GM15510 (cell line): ENCODE measurements around the gene FOXP2.

Experiments
- POLR2A ChIP-seq: IDR thresholded peaks from 3 replicates; pipeline ENCODE4 v1.6.1; 2011; ENCODE audit warnings: borderline replicate concordance; ENCODE audit not compliant: insufficient read length; ENCODE audit errors: extremely low read depth

Gene FOXP2

GRCh38 chr7:114414156-114415063 is at the start of gene FOXP2:
Gene FOXP2 (plus strand): TSS chr7:114414815. CDS start chr7:114426512, 11,697 bp downstream.
- TF ChIP-seq POLR2A: no peak

- TF ChIP-seq POLR2A: no peak
These were observed 48.8 kb upstream of the FOXP2 start for GRCh38 chr7:114365791-114366190.

- no peak for TF ChIP-seq POLR2A
These were observed 46.1 kb upstream of the FOXP2 start for GRCh38 chr7:114368492-114368891.

- no peak for TF ChIP-seq POLR2A
These were observed 45.3 kb upstream of the FOXP2 start for GRCh38 chr7:114369294-114369693.

- no peak for TF ChIP-seq POLR2A
These were observed 42.0 kb upstream of the FOXP2 start for GRCh38 chr7:114372619-114373018.

- TF ChIP-seq POLR2A: no peak
These were observed 38.7 kb upstream of the FOXP2 start for GRCh38 chr7:114375907-114376306.

GRCh38 chr7:114388021-114388420 is 26.6 kb upstream of the FOXP2 start:
- no peak for TF ChIP-seq POLR2A

GRCh38 chr7:114392686-114393085 is 21.9 kb upstream of the FOXP2 start:
- TF ChIP-seq POLR2A: no peak

- TF ChIP-seq POLR2A: no peak
These were observed 11.6 kb upstream of the FOXP2 start for GRCh38 chr7:114402876-114403635.

- no peak for TF ChIP-seq POLR2A
These were observed 9.2 kb upstream of the FOXP2 start for GRCh38 chr7:114405427-114405826.

GRCh38 chr7:114409750-114410149 is 4.9 kb upstream of the FOXP2 start:
- no peak for TF ChIP-seq POLR2A

GRCh38 chr7:114412548-114412947 is 2.1 kb upstream of the FOXP2 start:
- no peak for TF ChIP-seq POLR2A

- TF ChIP-seq POLR2A: no peak
These were observed 857 bp upstream of the FOXP2 start for GRCh38 chr7:114413761-114414155.

- no peak for TF ChIP-seq POLR2A
These were observed 712 bp downstream of the FOXP2 start for GRCh38 chr7:114415064-114415989.
